Ammon's horn (tissue), 1 donor: ENCODE data around the gene SRC.

Experiments used
- DNase-seq: peaks from one replicate; pipeline ENCODE4 v3.0.0-alpha.2; 2016; ENCODE audit warnings: low spot score

SRC gene

GRCh38 chr20:37350649-37351574 lies 5.0 kb downstream of the SRC start:
- no peak for DNase-seq

GRCh38 chr20:37351689-37352607 lies 6.0 kb downstream of the SRC start:
- no peak for DNase-seq

- DNase-seq, result no peak
Observed at GRCh38 chr20:37352608-37352980, 6.7 kb downstream of the SRC start.

- no peak for DNase-seq
Observed at GRCh38 chr20:37353285-37353849, 7.4 kb downstream of the SRC start.

GRCh38 chr20:37354210-37355195 lies 8.6 kb downstream of the SRC start:
- DNase-seq, result no peak

GRCh38 chr20:37355252-37356180 lies 9.6 kb downstream of the SRC start:
- DNase-seq, result no peak

GRCh38 chr20:37356387-37356786 lies 10.4 kb downstream of the SRC start:
- peak; percentile 68 for DNase-seq

GRCh38 chr20:37356961-37357371 lies 11.0 kb downstream of the SRC start:
- peak; percentile 35 for DNase-seq

- peak; percentile 67 for DNase-seq
Observed at GRCh38 chr20:37357481-37358365, 11.8 kb downstream of the SRC start.

GRCh38 chr20:37358366-37359150 lies 12.6 kb downstream of the SRC start:
- DNase-seq, result no peak

GRCh38 chr20:37359331-37359730 lies 13.4 kb downstream of the SRC start:
- no peak for DNase-seq

- no peak for DNase-seq
Observed at GRCh38 chr20:37359836-37360235, 13.9 kb downstream of the SRC start.

- no peak for DNase-seq
Observed at GRCh38 chr20:37360391-37361115, 14.6 kb downstream of the SRC start.

GRCh38 chr20:37361336-37361735 lies 15.4 kb downstream of the SRC start:
- no peak for DNase-seq

- no peak for DNase-seq
Observed at GRCh38 chr20:37362231-37362792, 16.4 kb downstream of the SRC start.

- no peak for DNase-seq
Observed at GRCh38 chr20:37362821-37363220, 16.9 kb downstream of the SRC start.
